ENCODE results near the gene CETN1. TPM values are rescaled to one million over a fixed set of nuclear protein-coding genes. Genes with fewer than 3 reads are reported as not detected.

CETN1 gene
- polyA plus RNA-seq, 4 donors: not detected

- DNase-seq (ENCODE audit: low read depth in 4 of 4, low spot score in 2 of 4): no peak
These were observed 38.4 kb downstream of the CETN1 start for GRCh38 chr18:618618-619017.

DNA sequence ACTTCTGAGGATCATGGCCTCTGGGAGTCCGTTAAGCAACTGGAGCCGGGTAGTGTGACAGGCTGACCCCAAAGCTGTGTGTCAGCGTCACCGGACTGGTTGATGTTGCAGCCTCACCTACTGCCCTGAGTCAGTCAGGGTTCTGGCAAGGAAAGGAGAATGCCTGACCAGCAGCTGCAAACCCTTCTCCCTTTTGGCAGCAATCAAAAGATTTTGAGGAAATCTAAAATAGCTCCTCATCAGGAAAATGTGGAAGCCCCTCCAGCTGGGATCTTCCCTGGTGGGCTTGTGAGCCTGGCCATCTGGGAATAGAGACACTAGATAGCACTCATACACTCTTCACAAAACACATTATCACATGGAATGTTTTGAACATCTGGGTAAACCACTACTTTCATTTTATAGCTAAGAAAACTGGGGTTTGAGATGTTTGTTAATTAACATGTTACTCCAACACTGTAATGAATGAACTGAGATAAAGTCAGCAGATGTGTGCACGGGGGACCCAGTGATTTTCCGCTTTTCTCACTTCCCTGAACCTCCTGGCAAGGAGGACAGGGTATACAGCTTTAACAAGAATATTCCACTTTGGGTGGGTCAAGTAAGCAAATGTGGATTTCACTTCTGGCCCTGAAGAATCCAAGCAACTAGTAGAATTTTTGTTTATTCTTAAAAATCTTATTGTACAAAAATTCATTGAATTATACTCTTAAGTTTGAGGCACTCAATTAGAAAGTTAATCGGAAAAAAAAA is 41.3 kb downstream of the CETN1 start:
- no peak for DNase-seq (ENCODE audit: low read depth in 4 of 4, low spot score in 2 of 4)

DNA sequence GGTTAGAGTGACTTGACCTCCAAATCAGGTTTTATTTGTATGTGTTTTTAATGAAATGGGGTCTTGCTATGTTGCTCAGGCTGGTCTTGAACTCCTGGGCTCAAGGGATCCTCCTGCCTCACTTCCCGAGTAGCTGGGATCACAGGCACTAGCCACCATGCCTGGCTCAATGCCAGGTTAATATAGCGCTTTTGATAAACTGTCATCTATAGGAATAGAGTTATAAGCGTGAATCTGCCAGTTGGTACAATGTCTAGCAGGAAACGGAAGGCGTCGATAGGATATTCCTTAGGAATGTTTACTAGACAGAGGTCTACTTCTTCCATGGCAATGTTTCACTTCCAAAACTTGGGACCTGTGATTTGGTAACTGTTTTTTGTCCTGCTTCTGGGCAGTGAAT is 42.1 kb downstream of the CETN1 start:
- DNase-seq (ENCODE audit: low read depth in 4 of 4, low spot score in 2 of 4): no peak

- DNase-seq (ENCODE audit: low read depth in 4 of 4, low spot score in 2 of 4): no peak
These were observed 43.8 kb downstream of the CETN1 start for GRCh38 chr18:623761-624620.

DNA sequence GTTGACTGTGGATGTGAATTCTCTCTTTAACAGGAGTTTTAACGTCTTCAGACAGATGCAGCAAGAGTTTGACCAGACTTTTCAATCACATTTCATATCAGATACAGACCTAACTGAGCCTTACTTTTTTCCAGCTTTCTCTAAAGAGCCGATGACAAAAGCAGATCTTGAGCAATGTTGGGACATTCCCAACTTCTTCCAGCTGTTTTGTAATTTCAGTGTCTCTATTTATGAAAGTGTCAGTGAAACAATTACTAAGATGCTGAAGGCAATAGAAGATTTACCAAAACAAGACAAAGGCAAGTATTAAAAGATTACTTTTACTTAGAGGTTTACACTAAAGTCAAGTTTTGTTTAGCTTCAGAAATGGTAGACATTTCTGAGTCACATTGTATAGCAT is 47.1 kb downstream of the CETN1 start:
- DNase-seq (ENCODE audit: low read depth in 4 of 4, low spot score in 2 of 4): no peak

- no peak for DNase-seq (ENCODE audit: low read depth in 4 of 4, low spot score in 2 of 4)
These were observed 49.3 kb downstream of the CETN1 start for GRCh38 chr18:629269-630150.

GRCh38 chr18:631560-631959 is 51.4 kb downstream of the CETN1 start:
- no peak for DNase-seq (ENCODE audit: low read depth in 4 of 4, low spot score in 2 of 4)

Other genes starting within 250 kb of the CETN1 start
- gene COLEC12, start 79.7 kb upstream of the CETN1 start, polyA plus RNA-seq (ENCODE audit: insufficient read length in 4 of 4): 10 to 100 TPM; 23.6 to 35.2 (median 27.0) TPM
- gene CLUL1, start 16.6 kb downstream of the CETN1 start, polyA plus RNA-seq (ENCODE audit: insufficient read length in 4 of 4): 10 to 100 TPM in 3 of 4 donors, 1 to 10 TPM in 1; 7.8 to 20.0 (median 13.2) TPM
- gene TYMS, start 77.3 kb downstream of the CETN1 start, polyA plus RNA-seq (ENCODE audit: insufficient read length in 4 of 4): 100 to 1,000 TPM; 116 to 133 (median 126) TPM
- gene ENOSF1, start 132.2 kb downstream of the CETN1 start, polyA plus RNA-seq (ENCODE audit: insufficient read length in 4 of 4): 100 to 1,000 TPM in 2 of 4 donors, 10 to 100 TPM in 2; 50.5 to 144 (median 98.9) TPM
- gene YES1, start 231.9 kb downstream of the CETN1 start, polyA plus RNA-seq (ENCODE audit: insufficient read length in 4 of 4): 10 to 100 TPM; 60.8 to 71.2 (median 69.0) TPM

Measured in left renal cortex interstitium (tissue), 4 donors.